Left cardiac atrium (tissue), 4 donors: ENCODE results near the gene CDS1. TPM values are rescaled to one million over a fixed set of nuclear protein-coding genes. Genes with fewer than 3 reads are reported as not detected.

ENCODE experiments used
- ATAC-seq, 2 donors: fragments of 200-7000 bp; cut with Tn5 transposase; one replicate each; pipeline ENCODE4 v1.9.1; 2020; ENCODE audit warnings: mild to moderate bottlenecking in 2 of 2, moderate library complexity in 2 of 2
- DNase-seq: peaks from one replicate; pipeline ENCODE4 v3.0.0-alpha.2; 2020
- intact Hi-C, 2 donors: fragments of 100-400 bp; cut with DNase I; formaldehyde crosslinking; loops; one replicate each; pipeline versions ENCODE4 v1.14.1 to v1.15.1; 2022 to 2023
- total RNA-seq, 2 donors: library from RNA; stranded (reverse); fragmentation: NEBNext Ultra II Directional; extraction: Animal tissue kit (Norgen Biotek cat#: 25700); gene quantifications; one replicate each; pipeline ENCODE4 v1.2.1, GENCODE V29; 2021
- donor health status: DM: no; HTN: yes; CAD: no.
- donor health status: DM: no; HTN: yes; CAD: no; lungs with severe emphysema.
- donor health status: DM: yes; HTN: yes; CAD: no.
- donor health status: Dilated cardiomyopathy.

The CDS1 gene
- total RNA-seq, 2 donors from 2014 or later: 0.21 to 0.29 TPM

DNA sequence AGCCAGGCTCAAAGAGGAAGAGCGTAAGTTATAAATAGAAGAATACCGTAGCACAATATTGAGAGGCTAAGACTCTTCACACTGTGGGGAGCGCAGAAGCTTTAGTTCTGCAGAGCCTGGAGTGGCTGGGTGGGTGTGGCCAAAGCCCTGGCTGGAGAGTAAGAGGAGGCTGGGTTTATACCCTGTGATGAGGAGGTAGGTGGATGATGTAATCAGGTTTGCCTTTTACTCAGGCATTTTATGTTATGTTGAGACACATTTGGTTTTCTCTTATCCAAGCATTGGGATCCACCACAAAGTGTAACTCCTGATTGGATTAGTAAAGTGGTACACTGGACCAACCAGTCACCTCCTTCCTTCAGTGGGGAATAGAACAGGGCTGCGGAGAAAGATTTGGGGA is 13.9 kb downstream of the CDS1 start:
- ATAC-seq: no peak
- intact Hi-C loops: no loop called here

DNA sequence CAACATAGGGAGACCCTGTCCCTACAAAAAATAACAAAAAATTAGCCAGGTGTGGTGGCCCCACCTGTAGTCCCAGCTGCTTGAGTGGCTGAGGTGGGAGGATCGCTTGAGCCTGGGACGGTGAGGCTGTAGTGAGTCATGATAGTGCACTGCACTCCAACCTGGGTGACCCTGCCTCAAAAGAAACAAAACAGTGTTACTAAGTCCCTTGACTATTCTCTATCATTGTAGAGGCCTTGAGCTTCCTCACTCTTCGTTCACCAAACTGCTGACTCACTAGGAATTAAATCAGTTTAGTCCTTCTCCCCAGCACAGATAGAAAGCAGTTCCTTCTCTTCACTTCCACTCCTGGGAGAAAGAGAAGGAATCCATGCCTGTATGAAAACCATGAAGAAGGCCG is 14.5 kb downstream of the CDS1 start:
- ATAC-seq (no peak), DNase-seq (no peak)
- intact Hi-C loops: no loop called here

More for the DNA sequence above, 13.9 kb downstream of the CDS1 start:
- no peak for DNase-seq

GRCh38 chr4:84606645-84607044 is 23.7 kb downstream of the CDS1 start:
- no peak for ATAC-seq
- DNase-seq: no peak
- intact Hi-C loops: no loop called here

DNA sequence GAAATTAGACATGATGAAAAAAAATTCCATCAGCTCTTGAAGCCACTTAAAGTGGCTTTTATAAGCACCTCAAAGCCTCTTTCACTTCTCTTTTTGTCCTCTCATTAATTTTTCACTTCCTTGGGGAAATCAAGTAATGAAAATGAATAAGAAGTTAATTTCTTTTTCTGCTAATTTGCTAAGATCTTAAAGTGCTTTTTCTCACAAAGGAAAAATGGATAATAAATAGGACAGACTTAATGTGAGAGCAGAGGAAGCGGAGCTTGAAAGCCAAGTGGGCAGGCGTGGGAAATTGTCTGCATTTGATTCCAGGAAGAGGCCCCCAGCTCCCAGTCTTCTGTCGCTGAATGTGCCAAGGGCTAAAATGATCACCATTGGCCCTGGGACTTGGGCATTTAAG is 28.6 kb downstream of the CDS1 start:
- DNase-seq (no peak), ATAC-seq (no peak)
- intact Hi-C loops: no loop called here

DNA sequence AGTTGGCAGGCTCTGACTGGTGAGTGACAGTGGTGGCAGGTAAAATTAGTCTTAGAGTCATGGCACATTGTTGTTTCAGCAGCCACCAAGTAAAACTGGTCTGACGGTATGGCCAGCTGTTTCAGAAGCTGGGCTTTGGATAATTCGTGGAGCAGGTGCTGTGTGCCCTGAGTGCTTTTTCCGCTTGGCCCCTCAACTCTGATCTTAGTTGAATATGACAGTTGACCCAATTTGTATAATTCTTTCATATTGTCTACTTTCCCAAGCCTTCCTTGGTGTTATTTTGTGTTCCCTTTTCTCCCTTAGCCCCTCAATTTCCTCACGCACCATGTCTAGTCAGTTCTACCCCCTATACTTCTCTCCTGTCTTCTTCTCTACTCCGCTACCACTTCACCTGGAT is 32.0 kb downstream of the CDS1 start:
- ATAC-seq (no peak), DNase-seq (no peak)
- intact Hi-C loops: no loop called here

- DNase-seq (no peak), ATAC-seq (no peak)
- intact Hi-C loops: no loop called here
Observed at GRCh38 chr4:84615355-84615754, 32.4 kb downstream of the CDS1 start.

GRCh38 chr4:84622959-84623358 is 40.0 kb downstream of the CDS1 start:
- ATAC-seq (no peak), DNase-seq (no peak)
- intact Hi-C loops: no loop called here

DNA sequence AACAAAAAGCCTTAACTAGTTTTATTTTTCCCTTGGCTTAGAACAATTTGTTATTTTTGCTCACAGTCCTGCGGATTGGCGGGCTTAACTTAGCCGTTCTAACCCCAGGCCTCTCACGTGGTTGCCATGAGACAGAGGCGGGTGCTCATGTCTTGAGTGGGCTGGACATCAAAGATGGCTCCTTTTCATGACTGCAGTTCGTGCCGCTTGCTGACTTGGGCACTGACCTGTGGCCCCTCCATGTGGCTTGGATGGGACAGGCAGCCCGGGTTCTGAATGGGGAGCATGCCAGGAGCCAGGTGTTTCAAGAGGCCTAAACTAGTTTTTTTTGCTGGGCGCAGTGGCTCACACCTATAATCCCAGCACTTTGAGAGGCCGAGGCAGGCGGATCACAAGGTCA is 40.7 kb downstream of the CDS1 start:
- ATAC-seq: no peak
- intact Hi-C loops: no loop called here
- DNase-seq: no peak

DNA sequence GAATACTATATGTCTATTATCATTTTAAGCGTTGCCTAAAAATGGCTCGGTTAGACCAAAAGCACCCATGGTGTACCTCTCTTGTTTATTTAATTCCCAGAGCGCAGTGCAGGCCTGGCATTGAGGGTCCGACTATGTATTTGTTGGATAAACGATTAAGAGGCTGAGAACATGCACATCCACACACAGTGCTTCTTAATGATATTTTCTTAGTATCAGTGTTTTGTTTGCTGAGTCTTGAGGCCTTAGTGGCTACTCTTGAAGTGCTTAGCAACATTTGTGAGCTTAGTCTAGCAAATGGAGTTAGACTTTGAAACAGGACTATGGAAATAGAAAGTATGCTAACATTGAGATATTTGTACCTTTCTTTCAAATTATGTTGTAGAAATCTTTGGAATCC is 43.7 kb downstream of the CDS1 start:
- DNase-seq (no peak), ATAC-seq (no peak)
- intact Hi-C loops: no loop called here

DNA sequence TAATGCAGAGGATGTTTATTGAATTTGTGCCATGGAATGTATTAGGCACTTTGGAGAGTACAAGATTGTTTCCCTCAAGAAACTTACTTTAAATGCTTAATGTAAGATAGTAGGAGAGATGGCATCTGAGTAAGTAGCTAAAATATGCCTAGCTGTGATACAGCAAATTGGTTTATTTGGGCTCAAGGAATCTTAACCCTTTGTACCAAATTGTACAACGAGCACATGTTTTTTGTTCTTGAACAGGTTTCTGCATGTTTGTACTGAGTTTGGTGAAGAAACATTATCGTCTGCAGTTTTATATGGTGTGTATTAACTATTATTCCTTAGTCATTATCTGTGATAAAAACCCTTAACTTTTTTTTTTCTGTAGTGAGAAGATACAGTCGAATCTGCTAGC is 48.6 kb downstream of the CDS1 start:
- intact Hi-C loops: no loop called here
- no peak for ATAC-seq
- DNase-seq: no peak

DNA sequence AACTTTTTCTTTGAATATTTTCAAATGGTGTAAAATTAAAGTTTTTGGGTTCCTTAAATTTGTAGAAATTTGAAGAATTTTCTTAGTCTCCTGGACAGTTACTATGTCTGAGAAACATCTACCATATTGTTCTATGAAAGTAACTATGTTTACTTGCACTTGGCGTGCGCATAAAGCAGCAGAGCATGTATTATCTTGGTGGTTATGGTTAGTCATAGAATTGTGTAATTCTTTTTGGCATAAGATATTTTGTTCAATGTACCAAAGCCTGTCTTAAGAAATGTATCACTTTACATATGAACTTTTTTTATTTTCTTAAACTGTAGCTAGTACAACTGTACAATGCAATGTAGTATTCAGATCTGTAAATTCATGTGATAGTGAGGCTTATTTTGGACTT is 49.2 kb downstream of the CDS1 start:
- intact Hi-C loops: no loop called here
- peak in 1 of 2 donors; percentile 90 for ATAC-seq

GRCh38 chr4:84634961-84635360 is 52.0 kb downstream of the CDS1 start:
- no peak for DNase-seq
- ATAC-seq: no peak
- intact Hi-C loops: no loop called here

More for the DNA sequence above, 49.2 kb downstream of the CDS1 start:
- DNase-seq: no peak

- ATAC-seq (no peak), DNase-seq (no peak)
- intact Hi-C loops: no loop called here
Observed at GRCh38 chr4:84638092-84638491, 55.2 kb downstream of the CDS1 start.

DNA sequence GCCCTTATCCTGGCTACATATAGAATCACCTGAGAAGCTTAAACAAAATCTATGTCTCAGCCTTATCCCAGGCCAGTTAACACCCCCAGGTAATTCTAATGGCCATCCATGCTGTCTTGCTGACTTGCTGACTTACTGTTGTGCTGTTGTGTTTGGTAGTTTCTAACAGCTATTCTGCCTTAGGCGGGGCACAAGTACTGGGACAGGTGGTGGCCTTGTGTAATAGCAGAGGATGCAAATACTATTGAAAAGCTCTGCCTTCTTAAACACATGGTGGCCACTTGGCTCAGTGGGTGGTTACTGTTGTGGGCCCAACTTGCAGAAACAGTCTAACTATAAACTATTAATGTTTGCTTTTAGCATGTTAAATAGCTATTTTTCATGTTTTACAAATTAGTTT is 56.2 kb downstream of the CDS1 start:
- DNase-seq: no peak
- ATAC-seq: no peak
- intact Hi-C loops: no loop called here

DNA sequence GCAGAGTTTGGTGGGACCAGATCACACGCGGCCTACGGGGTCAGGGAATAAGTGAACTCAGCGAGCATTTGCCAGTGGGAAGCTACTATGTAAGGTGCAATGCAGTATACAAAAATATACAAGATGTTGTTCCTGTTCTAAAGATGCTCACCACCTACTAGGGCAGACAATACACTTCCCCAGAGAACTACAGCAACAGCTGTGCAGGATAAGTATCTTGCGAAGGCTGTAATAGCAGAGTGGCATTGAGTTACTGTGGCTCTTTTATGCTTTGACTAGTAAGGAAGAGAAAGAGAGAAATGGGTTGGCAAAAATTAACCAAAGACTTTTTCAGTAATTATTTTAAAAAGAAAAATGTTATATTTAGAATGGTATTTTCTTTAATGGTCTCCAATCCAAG is 61.2 kb downstream of the CDS1 start:
- intact Hi-C loops: no loop called here
- ATAC-seq (no peak), DNase-seq (no peak)

- no peak for ATAC-seq
- intact Hi-C loops: no loop called here
- no peak for DNase-seq
Observed at GRCh38 chr4:84647312-84647884, 64.5 kb downstream of the CDS1 start.

DNA sequence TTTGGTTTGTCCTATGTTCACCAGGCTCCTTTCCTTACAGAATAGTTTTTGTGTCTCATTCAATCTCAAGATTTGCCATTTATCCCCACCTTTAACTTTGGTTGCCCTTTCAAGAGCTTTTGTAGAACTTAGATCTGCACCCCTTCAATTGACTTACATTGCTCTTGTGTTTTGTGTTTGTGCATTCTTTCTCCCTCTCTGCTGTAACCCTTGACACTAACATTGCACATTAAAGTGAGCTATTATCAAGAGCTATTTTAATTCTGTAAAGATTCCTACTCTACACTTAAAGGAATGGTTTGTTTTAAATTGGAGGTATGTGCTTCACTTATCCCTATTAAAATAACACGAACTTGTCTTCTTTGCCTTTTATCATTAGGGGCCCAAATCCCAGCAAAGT is 65.3 kb downstream of the CDS1 start:
- intact Hi-C loops: no loop called here
- DNase-seq (no peak), ATAC-seq (no peak)

DNA sequence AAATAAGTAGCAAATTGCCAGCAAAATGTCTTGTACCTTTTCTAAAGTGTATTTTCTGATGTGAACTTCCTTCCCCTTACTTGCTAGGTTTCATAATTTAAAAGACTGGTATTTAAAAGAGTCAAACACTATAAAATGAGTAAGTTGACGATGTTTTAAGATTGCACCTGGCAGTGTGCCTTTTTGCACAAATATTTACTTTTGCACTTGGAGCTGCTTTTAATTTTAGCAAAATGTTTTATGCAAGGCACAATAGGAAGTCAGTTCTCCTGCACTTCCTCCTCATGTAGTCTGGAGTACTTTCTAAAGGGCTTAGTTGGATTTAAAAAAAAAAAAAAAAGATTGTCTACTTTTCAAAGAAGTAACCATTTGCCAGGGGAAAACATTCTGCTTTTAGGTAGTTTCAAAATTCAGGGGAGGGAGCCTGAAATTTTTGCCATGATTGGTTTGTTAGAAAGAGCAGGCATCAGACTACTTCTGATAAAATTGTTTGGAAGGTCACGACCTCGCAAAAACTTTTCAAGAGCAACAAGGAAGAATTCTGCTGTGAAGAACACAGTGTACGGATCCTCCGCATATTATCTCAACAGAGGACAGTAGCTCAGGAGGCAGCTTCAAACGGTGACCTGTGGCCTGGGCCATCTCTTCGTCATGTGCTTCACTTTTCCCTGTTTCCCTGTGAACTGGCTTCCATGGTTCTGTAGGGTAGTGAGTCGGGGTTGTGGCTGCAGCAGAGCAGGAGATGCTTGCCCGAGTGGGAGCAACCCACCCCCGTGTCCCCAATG is 66.1 kb downstream of the CDS1 start:
- intact Hi-C loops: no loop called here
- no peak for ATAC-seq
- no peak for DNase-seq

DNA sequence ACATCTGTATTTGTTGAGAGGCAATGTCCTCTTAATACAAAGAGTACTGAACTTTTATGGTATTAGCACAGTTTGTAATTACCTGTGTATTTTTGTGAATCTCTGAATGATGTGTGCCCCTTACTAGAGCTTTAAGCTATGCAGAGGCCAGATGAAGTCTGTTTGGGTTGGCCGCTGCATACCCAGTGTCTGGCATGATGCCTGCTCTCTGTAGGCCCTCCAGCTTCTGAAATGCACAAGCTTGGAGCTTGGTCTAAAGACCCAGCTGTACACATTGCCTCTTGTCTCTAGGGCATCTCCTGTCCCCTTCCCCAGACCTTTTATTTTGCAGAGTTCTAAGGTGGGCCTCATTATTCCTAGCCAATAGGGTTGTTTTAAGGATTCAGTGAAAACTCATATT is 68.6 kb downstream of the CDS1 start:
- intact Hi-C loops: no loop called here
- ATAC-seq (no peak), DNase-seq (no peak)

DNA sequence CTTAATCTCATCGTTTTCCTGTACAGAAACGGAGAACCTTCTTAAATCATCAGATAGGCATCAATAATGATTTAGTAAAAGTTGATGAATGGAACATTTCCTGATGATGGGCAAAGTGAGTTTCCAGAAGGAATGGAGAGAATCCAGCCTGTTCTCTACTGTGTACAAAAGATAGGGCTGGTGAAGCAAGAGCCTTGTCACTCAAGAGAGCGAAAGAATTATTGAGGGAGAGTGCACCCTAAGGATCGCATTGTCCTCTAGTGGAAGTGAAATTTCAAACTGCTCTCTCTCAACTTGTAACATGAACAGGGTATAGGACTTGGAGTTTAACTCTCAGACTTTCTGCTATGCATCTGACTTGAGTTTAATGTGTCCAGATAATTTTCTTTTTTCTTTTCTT is 69.6 kb downstream of the CDS1 start:
- ATAC-seq (no peak), DNase-seq (no peak)
- intact Hi-C loops: no loop called here

- ATAC-seq: no peak
- intact Hi-C loops: no loop called here
- DNase-seq: no peak
Observed at GRCh38 chr4:84660606-84661005, 77.7 kb downstream of the CDS1 start.
